Measurements from ENCODE around the gene FAM43A.

FAM43A gene

GRCh38 chr3:194705227-194705626, 19.5 kb downstream of the FAM43A start:
- in situ Hi-C loops (cut with MboI; ENCODE audit: low sequenced_read_pairs), result no loop called here

GRCh38 chr3:194705761-194706160, 20.1 kb downstream of the FAM43A start:
- in situ Hi-C loops (cut with MboI; ENCODE audit: low sequenced_read_pairs), result no loop called here

- in situ Hi-C loops (cut with MboI; ENCODE audit: low sequenced_read_pairs), result no loop called here
Measured at GRCh38 chr3:194707147-194707540, 21.5 kb downstream of the FAM43A start.

GRCh38 chr3:194711286-194711685, 25.6 kb downstream of the FAM43A start:
- in situ Hi-C loops (cut with MboI; ENCODE audit: low sequenced_read_pairs), result no loop called here

GRCh38 chr3:194711913-194712312, 26.2 kb downstream of the FAM43A start:
- in situ Hi-C loops (cut with MboI; ENCODE audit: low sequenced_read_pairs), result no loop called here

GRCh38 chr3:194713299-194714136, 27.8 kb downstream of the FAM43A start:
- in situ Hi-C loops (cut with MboI; ENCODE audit: low sequenced_read_pairs), result no loop called here

- in situ Hi-C loops (cut with MboI; ENCODE audit: low sequenced_read_pairs), result no loop called here
Measured at GRCh38 chr3:194714137-194714455, 28.4 kb downstream of the FAM43A start.

- in situ Hi-C loops (cut with MboI; ENCODE audit: low sequenced_read_pairs), result no loop called here
Measured at GRCh38 chr3:194714564-194714963, 28.9 kb downstream of the FAM43A start.

GRCh38 chr3:194715022-194715800, 29.5 kb downstream of the FAM43A start:
- in situ Hi-C loops (cut with MboI; ENCODE audit: low sequenced_read_pairs), result no loop called here

GRCh38 chr3:194718079-194718478, 32.4 kb downstream of the FAM43A start:
- in situ Hi-C loops (cut with MboI; ENCODE audit: low sequenced_read_pairs), result no loop called here

- in situ Hi-C loops (cut with MboI; ENCODE audit: low sequenced_read_pairs), result no loop called here
Measured at GRCh38 chr3:194720048-194720447, 34.4 kb downstream of the FAM43A start.

GRCh38 chr3:194723846-194724618, 38.3 kb downstream of the FAM43A start:
- in situ Hi-C loops (cut with MboI; ENCODE audit: low sequenced_read_pairs), result no loop called here

GRCh38 chr3:194725346-194725745, 39.7 kb downstream of the FAM43A start:
- in situ Hi-C loops (cut with MboI; ENCODE audit: low sequenced_read_pairs), result no loop called here

- in situ Hi-C loops (cut with MboI; ENCODE audit: low sequenced_read_pairs), result no loop called here
Measured at GRCh38 chr3:194727435-194728128, 41.9 kb downstream of the FAM43A start.

GRCh38 chr3:194728986-194729385, 43.3 kb downstream of the FAM43A start:
- in situ Hi-C loops (cut with MboI; ENCODE audit: low sequenced_read_pairs), result no loop called here

- in situ Hi-C loops (cut with MboI; ENCODE audit: low sequenced_read_pairs), result no loop called here
Measured at GRCh38 chr3:194730365-194730764, 44.7 kb downstream of the FAM43A start.

GRCh38 chr3:194731506-194732073, 45.9 kb downstream of the FAM43A start:
- in situ Hi-C loops (cut with MboI; ENCODE audit: low sequenced_read_pairs), result no loop called here

GRCh38 chr3:194732617-194733016, 46.9 kb downstream of the FAM43A start:
- in situ Hi-C loops (cut with MboI; ENCODE audit: low sequenced_read_pairs), result no loop called here

GRCh38 chr3:194736277-194736895, 50.7 kb downstream of the FAM43A start:
- in situ Hi-C loops (cut with MboI; ENCODE audit: low sequenced_read_pairs), result no loop called here

Data from hTERT RPE-1 (cell line).